Measurements from ENCODE around the gene AATK. TPM values are rescaled to one million over a fixed set of nuclear protein-coding genes. Genes with fewer than 3 reads are reported as not detected.

AATK gene
- total RNA-seq, 1 experiment from 2014 or later: 1.1 TPM

GRCh38 chr17:81163703-81164370 lies 2.2 kb downstream of the AATK start:
- ChIA-PET CTCF (no interaction called here), POLR2A (ENCODE audit: unreplicated experiment) (no interaction called here)
- no TSS peak for BruUV-seq (replicated peaks)

GRCh38 chr17:81163051-81163695 lies 2.8 kb downstream of the AATK start:
- ATAC-seq (no peak), DNase-seq (no peak)
- intact Hi-C loops (cut with micrococcal nuclease): no loop called here
- Histone ChIP-seq H3K9me2 (replicated peaks; ENCODE audit: low read length) (no peaks in the 10 kb centered on the region), H3K9me3 (ENCODE audit: low read length) (no peaks in the 10 kb centered on the region), H3K27me3 (ENCODE audit: low read length) (peaks cover 15% of the 10 kb centered on the region), H3K9ac (ENCODE audit: low read length) (no peak overlapping the region), H2AFZ (ENCODE audit: low read length) (no peak overlapping the region), H3K79me2 (ENCODE audit: low read length) (no peaks in the 10 kb centered on the region), H3K27ac (ENCODE audit: low read length) (no peak overlapping the region), H3F3A (ENCODE audit: low read length, unreplicated experiment) (no peaks in the 10 kb centered on the region), H3K4me1 (ENCODE audit: insufficient read depth, low read length) (no peaks in the 10 kb centered on the region), H3K4me3 (ENCODE audit: low read length) (no peak overlapping the region), H3K4me2 (ENCODE audit: low read length) (no peak overlapping the region), H3K36me3 (ENCODE audit: low read depth, low read length) (no peaks in the 10 kb centered on the region), H4K20me1 (ENCODE audit: low read length) (no peaks in the 10 kb centered on the region)
- ChIA-PET CTCF (interaction anchor here (0.6 kb wide), 1 partner anchor 140 kb away, joined by 3 read pairs; no protein-coding TSS in a partner anchor), POLR2A (ENCODE audit: unreplicated experiment) (no interaction called here)
- TF ChIP-seq EZH2phosphoT487 (IDR thresholded peaks at IDR 0.05; ENCODE audit: borderline replicate concordance, low read length) (no peak), EZH2 (IDR thresholded peaks at IDR 0.05; ENCODE audit: low read length, unreplicated experiment) (no peak)
- BruUV-seq (replicated peaks): no TSS peak

More at GRCh38 chr17:81163703-81164370, 2.2 kb downstream of the AATK start:
- ATAC-seq (no peak), DNase-seq (no peak)
- Histone ChIP-seq H3K9me2 (replicated peaks; ENCODE audit: low read length) (no peaks in the 10 kb centered on the region), H3K9me3 (ENCODE audit: low read length) (no peaks in the 10 kb centered on the region), H3K79me2 (ENCODE audit: low read length) (no peaks in the 10 kb centered on the region), H3F3A (ENCODE audit: low read length, unreplicated experiment) (no peaks in the 10 kb centered on the region), H3K36me3 (ENCODE audit: low read depth, low read length) (no peaks in the 10 kb centered on the region), H3K4me3 (ENCODE audit: low read length) (no peak overlapping the region), H3K4me1 (ENCODE audit: insufficient read depth, low read length) (no peaks in the 10 kb centered on the region), H4K20me1 (ENCODE audit: low read length) (no peaks in the 10 kb centered on the region), H3K27me3 (ENCODE audit: low read length) (peaks cover 15% of the 10 kb centered on the region), H2AFZ (ENCODE audit: low read length) (no peak overlapping the region), H3K27ac (ENCODE audit: low read length) (no peak overlapping the region), H3K9ac (ENCODE audit: low read length) (no peak overlapping the region), H3K4me2 (ENCODE audit: low read length) (no peak overlapping the region)
- TF ChIP-seq, protein P1, sequence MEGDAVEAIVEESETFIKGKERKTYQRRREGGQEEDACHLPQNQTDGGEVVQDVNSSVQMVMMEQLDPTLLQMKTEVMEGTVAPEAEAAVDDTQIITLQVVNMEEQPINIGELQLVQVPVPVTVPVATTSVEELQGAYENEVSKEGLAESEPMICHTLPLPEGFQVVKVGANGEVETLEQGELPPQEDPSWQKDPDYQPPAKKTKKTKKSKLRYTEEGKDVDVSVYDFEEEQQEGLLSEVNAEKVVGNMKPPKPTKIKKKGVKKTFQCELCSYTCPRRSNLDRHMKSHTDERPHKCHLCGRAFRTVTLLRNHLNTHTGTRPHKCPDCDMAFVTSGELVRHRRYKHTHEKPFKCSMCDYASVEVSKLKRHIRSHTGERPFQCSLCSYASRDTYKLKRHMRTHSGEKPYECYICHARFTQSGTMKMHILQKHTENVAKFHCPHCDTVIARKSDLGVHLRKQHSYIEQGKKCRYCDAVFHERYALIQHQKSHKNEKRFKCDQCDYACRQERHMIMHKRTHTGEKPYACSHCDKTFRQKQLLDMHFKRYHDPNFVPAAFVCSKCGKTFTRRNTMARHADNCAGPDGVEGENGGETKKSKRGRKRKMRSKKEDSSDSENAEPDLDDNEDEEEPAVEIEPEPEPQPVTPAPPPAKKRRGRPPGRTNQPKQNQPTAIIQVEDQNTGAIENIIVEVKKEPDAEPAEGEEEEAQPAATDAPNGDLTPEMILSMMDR (conservative IDR thresholded peaks at IDR 0.05; ENCODE audit: low read depth, low read length): no peak
- TF ChIP-seq EZH2phosphoT487 (IDR thresholded peaks at IDR 0.05; ENCODE audit: borderline replicate concordance, low read length) (no peak), EZH2 (IDR thresholded peaks at IDR 0.05; ENCODE audit: low read length, unreplicated experiment) (no peak)
- intact Hi-C loops (cut with micrococcal nuclease): no loop called here

DNA sequence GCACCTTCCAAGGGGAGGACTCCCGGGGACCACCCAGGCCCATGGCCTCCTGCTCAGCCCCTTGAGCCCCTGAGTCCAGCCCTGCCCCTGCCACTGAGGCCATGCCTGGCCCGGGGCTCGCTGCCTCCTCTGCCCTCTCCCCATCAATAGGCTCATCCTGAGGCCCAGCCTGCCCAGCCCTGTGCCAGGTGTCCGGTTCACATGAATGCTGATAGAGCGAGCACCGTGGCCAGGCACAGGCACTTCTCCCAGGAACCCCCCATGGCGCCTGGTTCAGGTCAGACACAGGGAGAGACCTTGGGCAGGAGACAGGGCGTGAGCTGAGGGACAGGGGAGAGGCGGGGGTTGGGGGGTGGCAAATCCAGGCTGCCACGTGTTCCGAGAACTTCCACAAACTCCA lies 3.5 kb downstream of the AATK start:
- H3K79me2 ChIP-seq (ENCODE audit: low read length): no peaks in the 10 kb centered on the region

More for the DNA sequence above, 3.5 kb downstream of the AATK start:
- no peaks in the 10 kb centered on the region for H4K20me1 ChIP-seq (ENCODE audit: low read length)
- no peak overlapping the region for H3K4me3 ChIP-seq (ENCODE audit: low read length)
- no TSS peak for BruUV-seq (replicated peaks)
- H2AFZ ChIP-seq (ENCODE audit: low read length): no peak overlapping the region
- no peak overlapping the region for H3K9ac ChIP-seq (ENCODE audit: low read length)
- H3K27me3 ChIP-seq (ENCODE audit: low read length): peaks cover 15% of the 10 kb centered on the region
- no peaks in the 10 kb centered on the region for H3K4me1 ChIP-seq (ENCODE audit: insufficient read depth, low read length)
- POLR2A ChIA-PET (ENCODE audit: unreplicated experiment): interaction anchor here (0.6 kb wide), 1 partner anchor 29 kb away, joined by 4 read pairs; no protein-coding TSS in a partner anchor
- H3K9me2 ChIP-seq (replicated peaks; ENCODE audit: low read length): no peaks in the 10 kb centered on the region
- no peak for DNase-seq
- no peak overlapping the region for H3K4me2 ChIP-seq (ENCODE audit: low read length)
- H3K9me3 ChIP-seq (ENCODE audit: low read length): no peaks in the 10 kb centered on the region
- CTCF ChIA-PET: interaction anchor here (0.6 kb wide), 1 partner anchor 139 kb away, joined by 3 read pairs; no protein-coding TSS in a partner anchor
- no peak for ATAC-seq
- no peaks in the 10 kb centered on the region for H3K36me3 ChIP-seq (ENCODE audit: low read depth, low read length)
- H3F3A ChIP-seq (ENCODE audit: low read length, unreplicated experiment): no peaks in the 10 kb centered on the region
- intact Hi-C loops (cut with micrococcal nuclease): no loop called here
- TF ChIP-seq EZH2 (IDR thresholded peaks at IDR 0.05; ENCODE audit: low read length, unreplicated experiment) (no peak), EZH2phosphoT487 (IDR thresholded peaks at IDR 0.05; ENCODE audit: borderline replicate concordance, low read length) (no peak)
- TF ChIP-seq, protein P1 (conservative IDR thresholded peaks at IDR 0.05; ENCODE audit: low read depth, low read length): no peak
- no peak overlapping the region for H3K27ac ChIP-seq (ENCODE audit: low read length)
